Stimulated activated naive CD4-positive, alpha-beta T cell (primary cell): Measurements from ENCODE around the gene PASD1.
"Not testable (repeated sequence)": the region's sequence is repeated elsewhere in the genome, so short reads cannot be mapped to it uniquely, and the experiment has no call there.

ENCODE experiments used
- DNase-seq, 6 experiments: peaks; one replicate each; lab custom pipeline; 2025; lab: John Stamatoyannopoulos, UW

Gene PASD1

GRCh38 chrX:151563449-151563848 is at the start of gene PASD1:
PASD1 (plus strand) TSS chrX:151563675; CDS start chrX:151601554, 37,879 bp downstream.
- DNase-seq = no peak

GRCh38 chrX:151515237-151515636 is 48.2 kb upstream of the PASD1 start:
- no peak for DNase-seq

- no peak for DNase-seq
These were observed 46.8 kb upstream of the PASD1 start for GRCh38 chrX:151516538-151517187.

- DNase-seq = no peak
These were observed 46.1 kb upstream of the PASD1 start for GRCh38 chrX:151517421-151517820.

- no peak for DNase-seq
These were observed 40.1 kb upstream of the PASD1 start for GRCh38 chrX:151523351-151523750.

- DNase-seq = no peak
These were observed 26.9 kb upstream of the PASD1 start for GRCh38 chrX:151536571-151536970.

- no peak for DNase-seq
These were observed 25.9 kb upstream of the PASD1 start for GRCh38 chrX:151537572-151537971.

- DNase-seq = no peak
These were observed 25.0 kb upstream of the PASD1 start for GRCh38 chrX:151538190-151539122.

- DNase-seq = no peak
These were observed 19.8 kb upstream of the PASD1 start for GRCh38 chrX:151543706-151544105.

GRCh38 chrX:151546226-151546625 is 17.2 kb upstream of the PASD1 start:
- not testable (repeated sequence) for DNase-seq

- DNase-seq = not testable (repeated sequence)
These were observed 12.3 kb upstream of the PASD1 start for GRCh38 chrX:151551176-151551575.

GRCh38 chrX:151552743-151553142 is 10.7 kb upstream of the PASD1 start:
- no peak for DNase-seq

GRCh38 chrX:151555301-151555700 is 8.2 kb upstream of the PASD1 start:
- not testable (repeated sequence) for DNase-seq

- DNase-seq = not testable (repeated sequence)
These were observed 990 bp upstream of the PASD1 start for GRCh38 chrX:151562485-151562884.

- not testable (repeated sequence) for DNase-seq
These were observed 472 bp upstream of the PASD1 start for GRCh38 chrX:151563003-151563402.

GRCh38 chrX:151564035-151564434 is 560 bp downstream of the PASD1 start:
- no peak for DNase-seq

GRCh38 chrX:151566872-151567271 is 3.4 kb downstream of the PASD1 start:
- DNase-seq = not testable (repeated sequence)

GRCh38 chrX:151570561-151570960 is 7.1 kb downstream of the PASD1 start:
- DNase-seq = no peak

- not testable (repeated sequence) for DNase-seq
These were observed 29.9 kb downstream of the PASD1 start for GRCh38 chrX:151593384-151593783.

GRCh38 chrX:151596282-151596681 is 32.8 kb downstream of the PASD1 start:
- no peak for DNase-seq

GRCh38 chrX:151604931-151605330 is 41.5 kb downstream of the PASD1 start:
- no peak for DNase-seq

- DNase-seq = no peak
These were observed 45.7 kb downstream of the PASD1 start for GRCh38 chrX:151609222-151609621.

- DNase-seq = no peak
These were observed 57.9 kb downstream of the PASD1 start for GRCh38 chrX:151621422-151621821.
